GM13976 (cell line): ENCODE results near the gene COQ10A.

Experiments
- DNase-seq: peaks from one replicate; pipeline ENCODE4 v3.0.0; 2012; ENCODE audit warnings: low spot score
- in situ Hi-C: fragments of 300-500 bp; cut with MboI; formaldehyde crosslinking; loops from one replicate; pipeline ENCODE4 v1.12.0; 2022; ENCODE audit warnings: low sequenced_read_pairs, mixed read lengths, inconsistent platforms; ENCODE audit not compliant: unreplicated experiment
- TF ChIP-seq, protein P1 (sequence below): IDR thresholded peaks from 2 replicates; pipeline ENCODE4 v1.5.1; 2012; ENCODE audit warnings: borderline replicate concordance, mild to moderate bottlenecking; ENCODE audit not compliant: insufficient read depth; ENCODE audit errors: extremely low read depth, missing control alignments, control extremely low read depth

COQ10A gene

DNA sequence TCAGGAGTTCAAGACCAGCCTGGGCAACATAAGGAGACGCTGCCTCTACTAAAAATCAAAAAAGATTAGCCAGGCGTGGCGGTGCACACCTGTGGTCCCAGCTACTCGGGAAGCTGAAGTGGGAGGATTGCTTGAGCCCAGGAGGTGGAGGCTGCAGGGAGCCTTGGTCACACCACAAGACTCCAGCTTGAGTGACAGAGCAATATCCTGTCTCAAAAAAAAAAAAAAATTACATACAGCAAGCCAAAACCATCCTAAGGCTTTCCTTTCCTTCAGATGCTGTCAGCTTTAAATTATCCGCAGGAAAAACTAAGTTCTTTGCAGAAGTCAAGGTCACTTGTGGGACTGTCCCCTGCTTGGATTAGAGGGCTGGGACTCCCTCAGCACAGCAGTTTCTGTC is 32.1 kb downstream of the COQ10A start:
- in situ Hi-C loops: no loop called here
- TF ChIP-seq, protein P1, sequence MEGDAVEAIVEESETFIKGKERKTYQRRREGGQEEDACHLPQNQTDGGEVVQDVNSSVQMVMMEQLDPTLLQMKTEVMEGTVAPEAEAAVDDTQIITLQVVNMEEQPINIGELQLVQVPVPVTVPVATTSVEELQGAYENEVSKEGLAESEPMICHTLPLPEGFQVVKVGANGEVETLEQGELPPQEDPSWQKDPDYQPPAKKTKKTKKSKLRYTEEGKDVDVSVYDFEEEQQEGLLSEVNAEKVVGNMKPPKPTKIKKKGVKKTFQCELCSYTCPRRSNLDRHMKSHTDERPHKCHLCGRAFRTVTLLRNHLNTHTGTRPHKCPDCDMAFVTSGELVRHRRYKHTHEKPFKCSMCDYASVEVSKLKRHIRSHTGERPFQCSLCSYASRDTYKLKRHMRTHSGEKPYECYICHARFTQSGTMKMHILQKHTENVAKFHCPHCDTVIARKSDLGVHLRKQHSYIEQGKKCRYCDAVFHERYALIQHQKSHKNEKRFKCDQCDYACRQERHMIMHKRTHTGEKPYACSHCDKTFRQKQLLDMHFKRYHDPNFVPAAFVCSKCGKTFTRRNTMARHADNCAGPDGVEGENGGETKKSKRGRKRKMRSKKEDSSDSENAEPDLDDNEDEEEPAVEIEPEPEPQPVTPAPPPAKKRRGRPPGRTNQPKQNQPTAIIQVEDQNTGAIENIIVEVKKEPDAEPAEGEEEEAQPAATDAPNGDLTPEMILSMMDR: no peak
- DNase-seq: no peak

DNA sequence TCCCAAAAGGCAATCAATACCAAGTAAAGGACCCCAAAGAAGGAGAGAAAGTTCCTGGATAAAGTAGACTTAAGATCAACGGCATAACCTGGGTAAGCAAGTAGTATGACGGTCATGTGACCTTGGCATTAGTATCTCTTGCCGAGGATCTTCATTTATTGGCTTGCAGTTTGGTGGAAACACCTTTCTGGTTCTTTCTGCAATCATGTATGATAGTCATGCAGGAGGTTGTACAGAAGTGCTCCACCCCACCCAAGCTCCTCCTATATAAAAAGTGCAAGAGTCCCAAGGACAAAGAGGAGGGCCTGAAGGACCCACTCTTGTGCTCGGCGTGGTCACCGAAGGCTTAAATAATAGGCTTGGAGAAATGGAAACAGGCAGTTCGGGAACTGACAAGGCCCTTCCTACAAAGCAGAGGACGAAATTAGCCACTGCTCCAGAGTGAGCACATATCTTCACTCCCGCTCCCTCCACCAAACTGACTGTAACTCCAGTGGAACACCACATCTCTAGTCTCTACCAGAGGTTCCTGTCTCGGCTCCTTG is 32.6 kb downstream of the COQ10A start:
- TF ChIP-seq, protein P1: no peak
- DNase-seq: no peak
- in situ Hi-C loops: no loop called here

DNA sequence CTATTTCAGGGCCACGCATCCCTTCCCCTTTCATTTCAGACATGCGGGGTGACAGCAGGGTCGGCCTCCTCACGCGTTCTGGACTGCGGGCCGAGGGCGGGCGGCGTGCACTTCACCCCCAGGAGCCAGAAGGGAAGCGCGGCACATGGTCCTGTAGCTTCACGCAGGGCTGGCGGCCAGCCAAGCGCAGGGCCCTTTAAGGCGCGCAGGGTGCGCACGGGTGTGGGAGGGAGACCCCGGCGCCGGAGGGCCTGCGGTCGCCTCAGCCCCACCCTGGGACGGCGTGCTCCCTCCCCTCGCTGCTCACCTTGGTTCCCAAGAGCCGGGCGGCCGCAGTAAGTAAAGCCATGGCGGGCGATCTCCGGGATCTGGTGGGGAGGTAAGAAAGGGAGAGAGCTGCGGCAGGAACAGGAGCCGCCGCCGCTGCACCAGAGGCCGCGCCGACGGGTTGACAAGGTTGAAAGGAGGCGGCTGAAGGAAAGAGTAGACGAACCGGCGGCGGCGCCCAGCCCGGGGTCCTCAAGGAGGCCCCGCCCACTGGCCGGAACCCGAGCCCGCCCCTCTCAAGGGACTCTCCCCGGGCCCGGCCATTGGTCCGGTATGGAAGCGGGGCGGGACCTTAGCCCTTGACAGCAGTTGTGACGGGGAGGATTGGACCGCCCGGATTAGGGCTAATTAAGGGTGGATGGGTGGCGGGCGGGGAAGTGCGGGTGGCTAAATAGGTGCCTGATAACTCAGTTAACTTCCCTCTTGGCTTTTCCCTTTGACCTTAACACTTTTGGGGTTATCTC is 33.3 kb downstream of the COQ10A start, which contains the start of gene CS:
TSS of gene CS (minus strand) at position 478 of the 791 bp plus-strand sequence. CDS start at position 349, 129 bp downstream.
- peak; percentile 97 for DNase-seq
- TF ChIP-seq, protein P1: no peak
- in situ Hi-C loops: no loop called here

DNA sequence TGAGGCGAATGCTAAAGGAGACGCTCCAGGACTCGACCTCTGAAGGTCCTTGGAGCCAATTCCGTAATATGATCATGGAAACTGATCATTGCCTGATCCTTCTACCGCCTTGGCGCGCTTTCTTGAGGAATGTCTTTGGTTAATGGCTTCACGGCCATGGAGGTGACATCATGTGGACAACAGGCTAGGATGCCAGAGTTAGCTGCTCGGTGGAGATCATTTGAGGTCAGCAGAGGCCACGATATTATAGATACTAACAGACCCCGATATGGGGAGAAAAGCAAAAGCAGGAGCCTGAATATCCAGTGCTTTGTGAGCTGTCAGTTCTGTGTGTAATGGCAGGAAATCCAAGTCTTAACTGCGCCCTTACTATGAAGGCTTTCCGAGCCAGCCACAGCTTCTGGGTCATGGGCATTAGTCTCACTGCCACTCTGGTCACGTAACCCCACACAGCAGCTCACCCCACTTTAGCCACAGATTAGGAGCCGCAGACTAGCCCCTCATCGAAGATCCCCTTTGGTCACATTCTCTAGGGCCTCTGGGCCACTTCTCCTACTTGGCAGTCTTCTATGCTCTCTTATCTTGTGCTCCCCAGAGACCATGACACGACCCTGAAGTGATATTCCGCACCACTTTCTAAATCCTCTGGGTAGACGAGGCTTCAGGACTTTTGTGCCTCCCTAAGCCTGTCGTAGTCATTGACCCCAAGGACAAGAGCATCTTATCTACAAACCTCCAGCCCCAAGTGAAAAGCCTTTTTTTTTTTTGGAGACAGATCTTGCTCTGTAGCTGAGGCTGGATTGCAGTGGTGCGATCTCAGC is 34.1 kb downstream of the COQ10A start:
- TF ChIP-seq, protein P1: no peak
- in situ Hi-C loops: no loop called here
- no peak for DNase-seq

DNA sequence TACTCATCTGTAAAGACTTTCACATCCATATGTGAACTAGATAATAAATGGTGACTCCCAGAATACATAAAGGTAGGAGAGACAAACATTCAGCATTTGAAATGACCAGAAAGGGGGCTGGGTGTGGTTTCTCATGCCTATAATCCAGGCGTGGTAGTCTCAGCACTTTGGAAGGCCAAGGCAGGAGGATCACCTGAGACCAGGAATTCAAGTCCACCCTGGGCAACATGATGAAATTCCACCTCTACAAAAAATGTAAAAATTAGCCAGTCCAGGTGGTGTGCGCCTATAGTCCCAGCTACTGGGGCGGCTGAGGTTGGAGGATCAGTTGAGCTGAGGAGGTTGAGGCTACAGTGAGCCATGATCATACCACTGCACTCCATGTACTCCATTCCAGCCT is 37.5 kb downstream of the COQ10A start:
- no peak for DNase-seq
- in situ Hi-C loops: no loop called here
- TF ChIP-seq, protein P1: no peak

DNA sequence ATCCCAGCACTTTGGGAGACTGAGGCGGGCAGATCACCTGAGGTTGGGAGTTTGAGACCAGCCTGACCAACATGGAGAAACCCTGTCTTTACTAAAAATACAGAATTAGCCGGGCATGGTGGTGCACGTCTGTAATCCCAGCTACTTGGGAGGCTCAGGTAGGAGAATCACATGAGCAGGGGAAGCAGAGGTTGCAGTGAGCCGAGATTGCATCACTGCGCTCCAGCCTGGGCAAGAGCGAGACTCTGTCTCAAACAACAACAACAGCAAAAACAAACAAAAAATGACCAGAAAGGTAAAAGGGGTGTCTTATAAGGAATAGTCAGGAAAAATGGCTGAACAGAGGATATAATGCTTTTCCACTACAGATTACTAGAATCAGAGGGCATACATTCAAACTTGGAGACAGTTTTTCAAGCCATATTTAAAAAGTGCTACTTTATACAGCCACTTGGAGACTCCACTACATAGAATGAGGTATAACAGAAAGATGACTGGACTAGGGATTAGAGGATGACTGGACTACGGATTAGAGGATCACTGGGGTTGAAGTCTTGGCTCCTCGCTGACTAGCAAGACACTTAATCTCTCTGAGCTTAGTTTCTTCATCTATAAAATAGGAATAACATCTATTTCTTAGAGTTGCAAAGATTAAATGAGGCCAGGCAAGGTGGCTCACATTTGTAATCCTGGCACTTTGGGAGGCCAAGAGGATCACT is 38.3 kb downstream of the COQ10A start:
- in situ Hi-C loops: no loop called here
- no peak for DNase-seq
- TF ChIP-seq, protein P1: no peak
